ENCODE results near the gene NHERF1. TPM values are rescaled to one million over a fixed set of nuclear protein-coding genes. Genes with fewer than 3 reads are reported as not detected.

NHERF1 gene
- polyA plus RNA-seq, 1 of the 3 experiments (the other 2 are of a cell fraction): 40.1 TPM

- no peaks in the 10 kb centered on the region for H3K9me2 ChIP-seq
- H3K27me3 ChIP-seq (ENCODE audit: insufficient read depth): no peaks in the 10 kb centered on the region; the same call in 1 of the 2 replicates
- no peak overlapping the region for H3K27ac ChIP-seq (ENCODE audit: low read depth in 2 of 2, low read length in 1 of 2)
- H4K20me1 ChIP-seq (ENCODE audit: insufficient read depth): no peaks in the 10 kb centered on the region
- no peak for DNase-seq
- 56% methylated on average over 3 of the region's 3 CpGs for WGBS (ENCODE audit: low lambda C conversion rate)
- H3K4me2 ChIP-seq: no peak overlapping the region
- no peaks in the 10 kb centered on the region for H3K9me3 ChIP-seq
- H3K79me2 ChIP-seq (ENCODE audit: insufficient read depth): no peaks in the 10 kb centered on the region
- TF ChIP-seq NRF1 (IDR thresholded peaks at IDR 0.05; ENCODE audit: low read depth, low read length): no peak
- H3K4me1 ChIP-seq (ENCODE audit: control insufficient read depth in 1 of 2, insufficient read depth in 2 of 2, low read depth in 1 of 2, low read length in 1 of 2): no peaks in the 10 kb centered on the region
- H2AFZ ChIP-seq (ENCODE audit: low read depth): no peak overlapping the region
- no peak overlapping the region for H3K4me3 ChIP-seq (ENCODE audit: low read depth in 2 of 2, low read length in 1 of 2)
- H3F3A ChIP-seq (replicated peaks; ENCODE audit: insufficient read depth): peaks cover 11% of the 10 kb centered on the region
- ChIA-PET POLR2A (no interaction called here), CTCF (no interaction called here)
- H3K36me3 ChIP-seq (replicated peaks in 1 of 2; ENCODE audit: control insufficient read depth in 1 of 2, insufficient read depth in 2 of 2, low read length in 1 of 2): no peaks in the 10 kb centered on the region
- H3K9ac ChIP-seq: no peak overlapping the region
Observed at GRCh38 chr17:74728033-74728701, 20.3 kb upstream of the NHERF1 start.

DNA sequence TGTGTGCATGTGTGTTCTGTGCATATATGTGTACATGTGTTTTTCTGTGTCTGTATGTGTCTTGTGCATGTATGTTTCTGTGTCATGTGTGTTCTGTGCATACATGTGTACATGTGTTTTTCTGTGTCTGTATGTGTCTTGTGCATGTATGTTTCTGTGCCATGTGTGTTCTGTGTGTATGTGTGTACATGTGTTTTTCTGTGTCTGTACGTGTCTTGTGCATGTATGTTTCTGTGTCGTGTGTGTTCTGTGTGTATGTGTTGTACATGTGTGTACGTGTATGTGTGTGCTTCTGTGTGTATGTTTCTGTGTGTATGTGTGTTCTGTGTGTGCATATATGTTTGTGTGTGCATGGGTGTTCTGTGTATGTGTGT is 19.7 kb upstream of the NHERF1 start:
- Histone ChIP-seq H3K27me3 (ENCODE audit: insufficient read depth) (no peaks in the 10 kb centered on the region; the same call in 1 of the 2 replicates), H3K4me3 (ENCODE audit: low read depth in 2 of 2, low read length in 1 of 2) (no peak overlapping the region), H3K9me3 (no peaks in the 10 kb centered on the region), H4K20me1 (ENCODE audit: insufficient read depth) (no peaks in the 10 kb centered on the region), H3F3A (replicated peaks; ENCODE audit: insufficient read depth) (peaks cover 11% of the 10 kb centered on the region), H3K9ac (no peak overlapping the region), H3K36me3 (replicated peaks in 1 of 2; ENCODE audit: control insufficient read depth in 1 of 2, insufficient read depth in 2 of 2, low read length in 1 of 2) (no peaks in the 10 kb centered on the region), H3K4me1 (ENCODE audit: control insufficient read depth in 1 of 2, insufficient read depth in 2 of 2, low read depth in 1 of 2, low read length in 1 of 2) (no peaks in the 10 kb centered on the region), H3K79me2 (ENCODE audit: insufficient read depth) (no peaks in the 10 kb centered on the region), H3K4me2 (no peak overlapping the region), H3K27ac (ENCODE audit: low read depth in 2 of 2, low read length in 1 of 2) (no peak overlapping the region), H2AFZ (ENCODE audit: low read depth) (no peak overlapping the region), H3K9me2 (no peaks in the 10 kb centered on the region)
- no peak for TF ChIP-seq USF1 (IDR thresholded peaks at IDR 0.05; ENCODE audit: borderline replicate concordance, low read depth)
- TF ChIP-seq NFIC (IDR thresholded peaks at IDR 0.05; ENCODE audit: borderline replicate concordance): no peak
- TF ChIP-seq SIN3A (IDR thresholded peaks at IDR 0.05; ENCODE audit: borderline replicate concordance, low read depth, low read length): no peak
- no peak for TF ChIP-seq CHD2 (IDR thresholded peaks at IDR 0.05; ENCODE audit: low read length, partially characterized antibody)
- no peak for TF ChIP-seq NRF1 (IDR thresholded peaks at IDR 0.05; ENCODE audit: low read depth, low read length)
- TF ChIP-seq, protein P1, sequence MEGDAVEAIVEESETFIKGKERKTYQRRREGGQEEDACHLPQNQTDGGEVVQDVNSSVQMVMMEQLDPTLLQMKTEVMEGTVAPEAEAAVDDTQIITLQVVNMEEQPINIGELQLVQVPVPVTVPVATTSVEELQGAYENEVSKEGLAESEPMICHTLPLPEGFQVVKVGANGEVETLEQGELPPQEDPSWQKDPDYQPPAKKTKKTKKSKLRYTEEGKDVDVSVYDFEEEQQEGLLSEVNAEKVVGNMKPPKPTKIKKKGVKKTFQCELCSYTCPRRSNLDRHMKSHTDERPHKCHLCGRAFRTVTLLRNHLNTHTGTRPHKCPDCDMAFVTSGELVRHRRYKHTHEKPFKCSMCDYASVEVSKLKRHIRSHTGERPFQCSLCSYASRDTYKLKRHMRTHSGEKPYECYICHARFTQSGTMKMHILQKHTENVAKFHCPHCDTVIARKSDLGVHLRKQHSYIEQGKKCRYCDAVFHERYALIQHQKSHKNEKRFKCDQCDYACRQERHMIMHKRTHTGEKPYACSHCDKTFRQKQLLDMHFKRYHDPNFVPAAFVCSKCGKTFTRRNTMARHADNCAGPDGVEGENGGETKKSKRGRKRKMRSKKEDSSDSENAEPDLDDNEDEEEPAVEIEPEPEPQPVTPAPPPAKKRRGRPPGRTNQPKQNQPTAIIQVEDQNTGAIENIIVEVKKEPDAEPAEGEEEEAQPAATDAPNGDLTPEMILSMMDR (IDR thresholded peaks at IDR 0.05): no peak
- TF ChIP-seq IRF3 (IDR thresholded peaks at IDR 0.05; ENCODE audit: low read depth, low read length): no peak
- TF ChIP-seq EZH2phosphoT487 (IDR thresholded peaks at IDR 0.05; ENCODE audit: borderline replicate concordance, low read depth): no peak
- no peak for DNase-seq
- ChIA-PET POLR2A (no interaction called here), CTCF (interaction anchor here (2.4 kb wide), 1 partner anchor 72 kb away, joined by 10 read pairs; no protein-coding TSS in a partner anchor)
- WGBS (ENCODE audit: low lambda C conversion rate): 44% methylated on average over 3 of the region's 3 CpGs

Data from SK-N-SH (cell line).